Measurements from ENCODE around the gene SF3B2.
A peak's percentile ranks its signal among the peaks of the same experiment; 100 is the strongest.
"Not testable (repeated sequence)": the region's sequence is repeated elsewhere in the genome, so short reads cannot be mapped to it uniquely, and the experiment has no call there.

Gene SF3B2

GRCh38 chr11:66078949-66079348, 26.8 kb downstream of the SF3B2 start:
- DNase-seq, result not testable (repeated sequence)

- no peak for DNase-seq
Measured at GRCh38 chr11:66080055-66080817, 28.1 kb downstream of the SF3B2 start.

GRCh38 chr11:66081505-66081904, 29.3 kb downstream of the SF3B2 start:
- DNase-seq, result peak; percentile 77

- DNase-seq, result peak; percentile 76
Measured at GRCh38 chr11:66082946-66083698, 31.0 kb downstream of the SF3B2 start.

GRCh38 chr11:66083767-66084166, 31.6 kb downstream of the SF3B2 start:
- no peak for DNase-seq

GRCh38 chr11:66084821-66085475, 32.8 kb downstream of the SF3B2 start:
- DNase-seq, result no peak

- no peak for DNase-seq
Measured at GRCh38 chr11:66087148-66087908, 35.2 kb downstream of the SF3B2 start.

GRCh38 chr11:66089067-66089466, 36.9 kb downstream of the SF3B2 start:
- DNase-seq, result no peak

- DNase-seq, result no peak
Measured at GRCh38 chr11:66090288-66090687, 38.1 kb downstream of the SF3B2 start.

GRCh38 chr11:66092125-66092524, 40.0 kb downstream of the SF3B2 start:
- not testable (repeated sequence) for DNase-seq

GRCh38 chr11:66099746-66100145, 47.6 kb downstream of the SF3B2 start:
- not testable (repeated sequence) for DNase-seq

GRCh38 chr11:66100272-66101065, 48.3 kb downstream of the SF3B2 start:
- DNase-seq, result peak; percentile 39

- DNase-seq, result no peak
Measured at GRCh38 chr11:66101066-66101464, 48.9 kb downstream of the SF3B2 start.

- DNase-seq, result no peak
Measured at GRCh38 chr11:66104057-66104638, 52.0 kb downstream of the SF3B2 start.

GRCh38 chr11:66106786-66107599, 54.8 kb downstream of the SF3B2 start:
- peak; percentile 7 for DNase-seq

GRCh38 chr11:66107600-66108510, 55.7 kb downstream of the SF3B2 start:
- DNase-seq, result no peak

- no peak for DNase-seq
Measured at GRCh38 chr11:66109294-66109693, 57.1 kb downstream of the SF3B2 start.

- DNase-seq, result no peak
Measured at GRCh38 chr11:66111158-66111557, 59.0 kb downstream of the SF3B2 start.

- no peak for DNase-seq
Measured at GRCh38 chr11:66112041-66112491, 59.9 kb downstream of the SF3B2 start.

Data from NCI-H510A treated with DMSO at 0.1 percent for 48 hours (cell line).